ENCODE data around the gene ATP6V0B. TPM values are rescaled to one million over a fixed set of nuclear protein-coding genes. Genes with fewer than 3 reads are reported as not detected.

The ATP6V0B gene
- total and polyA plus RNA-seq, 2 of the 13 experiments (the other 11 are each of a cell fraction or from before 2014, with no cell fraction given), result 157 to 161 TPM

GRCh38 chr1:43946236-43947060, 28.3 kb upstream of the ATP6V0B start, which contains the start of gene IPO13 (continued):
- TF ChIP-seq, protein P1, sequence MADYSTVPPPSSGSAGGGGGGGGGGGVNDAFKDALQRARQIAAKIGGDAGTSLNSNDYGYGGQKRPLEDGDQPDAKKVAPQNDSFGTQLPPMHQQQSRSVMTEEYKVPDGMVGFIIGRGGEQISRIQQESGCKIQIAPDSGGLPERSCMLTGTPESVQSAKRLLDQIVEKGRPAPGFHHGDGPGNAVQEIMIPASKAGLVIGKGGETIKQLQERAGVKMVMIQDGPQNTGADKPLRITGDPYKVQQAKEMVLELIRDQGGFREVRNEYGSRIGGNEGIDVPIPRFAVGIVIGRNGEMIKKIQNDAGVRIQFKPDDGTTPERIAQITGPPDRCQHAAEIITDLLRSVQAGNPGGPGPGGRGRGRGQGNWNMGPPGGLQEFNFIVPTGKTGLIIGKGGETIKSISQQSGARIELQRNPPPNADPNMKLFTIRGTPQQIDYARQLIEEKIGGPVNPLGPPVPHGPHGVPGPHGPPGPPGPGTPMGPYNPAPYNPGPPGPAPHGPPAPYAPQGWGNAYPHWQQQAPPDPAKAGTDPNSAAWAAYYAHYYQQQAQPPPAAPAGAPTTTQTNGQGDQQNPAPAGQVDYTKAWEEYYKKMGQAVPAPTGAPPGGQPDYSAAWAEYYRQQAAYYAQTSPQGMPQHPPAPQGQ (CRISPR knock-in tag; IDR thresholded peaks at IDR 0.05; ENCODE audit: borderline replicate concordance), result no peak
- TF ChIP-seq ZNF543 (CRISPR knock-in tag; IDR thresholded peaks at IDR 0.05), result peak; percentile 92
- TF ChIP-seq, protein P2, sequence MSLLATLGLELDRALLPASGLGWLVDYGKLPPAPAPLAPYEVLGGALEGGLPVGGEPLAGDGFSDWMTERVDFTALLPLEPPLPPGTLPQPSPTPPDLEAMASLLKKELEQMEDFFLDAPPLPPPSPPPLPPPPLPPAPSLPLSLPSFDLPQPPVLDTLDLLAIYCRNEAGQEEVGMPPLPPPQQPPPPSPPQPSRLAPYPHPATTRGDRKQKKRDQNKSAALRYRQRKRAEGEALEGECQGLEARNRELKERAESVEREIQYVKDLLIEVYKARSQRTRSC (CRISPR knock-in tag; IDR thresholded peaks at IDR 0.05; ENCODE audit: low read depth), result no peak
- TF ChIP-seq NR2F6 (IDR thresholded peaks at IDR 0.05), result no peak
- peak; percentile 60 for TF ChIP-seq NR2F6 (CRISPR knock-in tag; IDR thresholded peaks at IDR 0.05)
- peak; percentile 66 for TF ChIP-seq CREB1 (IDR thresholded peaks at IDR 0.05)
- peak; percentile 59; the same call in 1 of the 2 replicates for TF ChIP-seq CREB1 (CRISPR knock-in tag; IDR thresholded peaks at IDR 0.05)
- no peak for TF ChIP-seq ZNF496 (CRISPR knock-in tag; IDR thresholded peaks at IDR 0.05; ENCODE audit: insufficient replicate concordance)
- no peak for TF ChIP-seq RFX3 (CRISPR knock-in tag; IDR thresholded peaks at IDR 0.05)
- TF ChIP-seq ZNF792 (CRISPR knock-in tag; IDR thresholded peaks at IDR 0.05), result peak; percentile 96
- no peak for TF ChIP-seq MTF2 (CRISPR knock-in tag; IDR thresholded peaks at IDR 0.05; ENCODE audit: borderline replicate concordance)
- TF ChIP-seq PRMT3 (CRISPR knock-in tag; IDR thresholded peaks at IDR 0.05; ENCODE audit: borderline replicate concordance, low read depth), result no peak
- TF ChIP-seq ZBTB37 (CRISPR knock-in tag; IDR thresholded peaks at IDR 0.05), result no peak
- 0 out of 2 replicates have a peak, but pooled peaks have one; percentile 33 for TF ChIP-seq STAT5B (CRISPR knock-in tag; IDR thresholded peaks at IDR 0.05)
- TF ChIP-seq ZSCAN29 (CRISPR knock-in tag; conservative IDR thresholded peaks at IDR 0.05), result peak; percentile 89
- peak; percentile 85 for TF ChIP-seq HIVEP1 (CRISPR knock-in tag; IDR thresholded peaks at IDR 0.05)
- TF ChIP-seq, protein P3, sequence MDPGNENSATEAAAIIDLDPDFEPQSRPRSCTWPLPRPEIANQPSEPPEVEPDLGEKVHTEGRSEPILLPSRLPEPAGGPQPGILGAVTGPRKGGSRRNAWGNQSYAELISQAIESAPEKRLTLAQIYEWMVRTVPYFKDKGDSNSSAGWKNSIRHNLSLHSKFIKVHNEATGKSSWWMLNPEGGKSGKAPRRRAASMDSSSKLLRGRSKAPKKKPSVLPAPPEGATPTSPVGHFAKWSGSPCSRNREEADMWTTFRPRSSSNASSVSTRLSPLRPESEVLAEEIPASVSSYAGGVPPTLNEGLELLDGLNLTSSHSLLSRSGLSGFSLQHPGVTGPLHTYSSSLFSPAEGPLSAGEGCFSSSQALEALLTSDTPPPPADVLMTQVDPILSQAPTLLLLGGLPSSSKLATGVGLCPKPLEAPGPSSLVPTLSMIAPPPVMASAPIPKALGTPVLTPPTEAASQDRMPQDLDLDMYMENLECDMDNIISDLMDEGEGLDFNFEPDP (CRISPR knock-in tag; conservative IDR thresholded peaks at IDR 0.05), result no peak
- TF ChIP-seq ZNF564 (CRISPR knock-in tag; IDR thresholded peaks at IDR 0.05), result peak; percentile 57; the same call in 1 of the 2 replicates
- TF ChIP-seq ZNF264 (CRISPR knock-in tag; IDR thresholded peaks at IDR 0.05), result no peak; the same call in 1 of the 2 replicates
- 0 out of 2 replicates have a peak, but pooled peaks have one; percentile 45 for TF ChIP-seq PAX8 (CRISPR knock-in tag; IDR thresholded peaks at IDR 0.05; ENCODE audit: borderline replicate concordance)
- TF ChIP-seq PPARG (CRISPR knock-in tag; conservative IDR thresholded peaks at IDR 0.05), result peak; percentile 23; the same call in 1 of the 2 replicates
- 0 out of 2 replicates have a peak, but pooled peaks have one; percentile 55 for TF ChIP-seq PAWR (CRISPR knock-in tag; IDR thresholded peaks at IDR 0.05; ENCODE audit: borderline replicate concordance)
- peak; percentile 92 for TF ChIP-seq ZSCAN22 (CRISPR knock-in tag; IDR thresholded peaks at IDR 0.05)
- no peak for TF ChIP-seq NFE2 (CRISPR knock-in tag; IDR thresholded peaks at IDR 0.05)

Measured in HepG2 (cell line).